Mesodermal cell (in vitro differentiated cells): ENCODE results near the gene M1AP.

Experiments used
- H3K27ac ChIP-seq: 2 replicates; pipeline ENCODE4 v1.7.0; 2013; ENCODE audit warnings: mild to moderate bottlenecking, low read depth, low read length, moderate library complexity; ENCODE audit not compliant: severe bottlenecking
- H3K36me3 ChIP-seq: 2 replicates; pipeline ENCODE4 v1.7.1; 2013; ENCODE audit warnings: mild to moderate bottlenecking, low read length, moderate library complexity; ENCODE audit not compliant: control insufficient read depth, insufficient read depth
- H3K4me1 ChIP-seq: one replicate; pipeline ENCODE4 v1.7.1; 2013; ENCODE audit warnings: mild to moderate bottlenecking, low read length; ENCODE audit not compliant: insufficient read depth, control insufficient read depth, poor library complexity, severe bottlenecking
- H3K4me3 ChIP-seq: 2 replicates; pipeline ENCODE4 v1.7.0; 2013; ENCODE audit warnings: low read length, control low read depth, mild to moderate bottlenecking; ENCODE audit not compliant: insufficient read depth, poor library complexity, severe bottlenecking; ENCODE audit errors: extremely low read depth
- H3K9me3 ChIP-seq: 2 replicates; pipeline ENCODE4 v1.7.1; 2013; ENCODE audit warnings: mild to moderate bottlenecking, low read length, moderate library complexity; ENCODE audit not compliant: control insufficient read depth
- WGBS, 2 experiments: methylation state at CpG; one replicate each; pipeline ENCODE4 v1.1.5; 2013; ENCODE audit warnings: missing lambda C conversion rate in 2 of 2; ENCODE audit not compliant: insufficient coverage in 2 of 2; 5-methylcytosine and 5-hydroxymethylcytosine counted together

The M1AP gene

GRCh38 chr2:74577448-74577847 is 70.7 kb downstream of the M1AP start:
- H3K4me1 ChIP-seq: peaks cover 7% of the 10 kb centered on the region
- no peak overlapping the region for H3K27ac ChIP-seq
- no peak overlapping the region for H3K4me3 ChIP-seq
- no peaks in the 10 kb centered on the region for H3K9me3 ChIP-seq
- WGBS, 2 experiments: 90 to 100% methylated on average over 1 of the region's 2 CpGs
- H3K36me3 ChIP-seq: no peaks in the 10 kb centered on the region

- peaks cover 7% of the 10 kb centered on the region for H3K4me1 ChIP-seq
- H3K4me3 ChIP-seq: no peak overlapping the region
- no peak overlapping the region for H3K27ac ChIP-seq
- H3K9me3 ChIP-seq: no peaks in the 10 kb centered on the region
- H3K36me3 ChIP-seq: no peaks in the 10 kb centered on the region
- no CpG with 5 or more reads among the region's 1 CpG for WGBS, 2 experiments
These were observed 71.3 kb downstream of the M1AP start for GRCh38 chr2:74576863-74577229.

- no peak overlapping the region for H3K27ac ChIP-seq
- WGBS, 2 experiments: 96 to 97% methylated on average over 3 to 4 of the region's 7 CpGs
- H3K4me1 ChIP-seq: peaks cover 7% of the 10 kb centered on the region
- no peaks in the 10 kb centered on the region for H3K36me3 ChIP-seq
- H3K9me3 ChIP-seq: no peaks in the 10 kb centered on the region
- no peak overlapping the region for H3K4me3 ChIP-seq
These were observed 71.8 kb downstream of the M1AP start for GRCh38 chr2:74576211-74576862.

GRCh38 chr2:74575320-74575719 is 72.8 kb downstream of the M1AP start:
- H3K4me1 ChIP-seq: peaks cover 7% of the 10 kb centered on the region
- H3K36me3 ChIP-seq: no peaks in the 10 kb centered on the region
- H3K4me3 ChIP-seq: no peak overlapping the region
- H3K9me3 ChIP-seq: no peaks in the 10 kb centered on the region
- no peak overlapping the region for H3K27ac ChIP-seq
- WGBS, 2 experiments: 82 to 92% methylated on average over 2 to 3 of the region's 4 CpGs

GRCh38 chr2:74573747-74574562 is 74.2 kb downstream of the M1AP start:
- no peak overlapping the region for H3K27ac ChIP-seq
- WGBS, 2 experiments: 69 to 83% methylated on average over 4 to 5 of the region's 7 CpGs
- no peaks in the 10 kb centered on the region for H3K36me3 ChIP-seq
- H3K4me3 ChIP-seq: no peak overlapping the region
- H3K4me1 ChIP-seq: peaks cover 7% of the 10 kb centered on the region
- H3K9me3 ChIP-seq: no peaks in the 10 kb centered on the region

- Histone ChIP-seq H3K4me3 (no peak overlapping the region), H3K36me3 (no peaks in the 10 kb centered on the region), H3K27ac (no peak overlapping the region), H3K9me3 (no peaks in the 10 kb centered on the region), H3K4me1 (peaks cover 7% of the 10 kb centered on the region)
- 86 to 90% methylated on average over 3 of the region's 3 CpGs for WGBS, 2 experiments
These were observed 75.8 kb downstream of the M1AP start for GRCh38 chr2:74572178-74572925.

GRCh38 chr2:74571058-74571457 is 77.1 kb downstream of the M1AP start:
- Histone ChIP-seq H3K36me3 (no peaks in the 10 kb centered on the region), H3K27ac (no peak overlapping the region), H3K9me3 (no peaks in the 10 kb centered on the region), H3K4me1 (no peaks in the 10 kb centered on the region), H3K4me3 (no peak overlapping the region)
- 80 to 86% methylated on average over 1 of the region's 1 CpG for WGBS, 2 experiments

GRCh38 chr2:74569686-74570085 is 78.4 kb downstream of the M1AP start:
- no peak overlapping the region for H3K4me3 ChIP-seq
- no peaks in the 10 kb centered on the region for H3K9me3 ChIP-seq
- H3K36me3 ChIP-seq: no peaks in the 10 kb centered on the region
- WGBS, 2 experiments: 79 to 100% methylated on average over 1 of the region's 1 CpG
- no peak overlapping the region for H3K27ac ChIP-seq
- no peaks in the 10 kb centered on the region for H3K4me1 ChIP-seq

- H3K27ac ChIP-seq: no peak overlapping the region
- no peak overlapping the region for H3K4me3 ChIP-seq
- H3K9me3 ChIP-seq: no peaks in the 10 kb centered on the region
- 79 to 98% methylated on average over 3 to 5 of the region's 5 CpGs for WGBS, 2 experiments
- H3K36me3 ChIP-seq: no peaks in the 10 kb centered on the region
- H3K4me1 ChIP-seq: no peaks in the 10 kb centered on the region
These were observed 80.2 kb downstream of the M1AP start for GRCh38 chr2:74567881-74568280.

- H3K27ac ChIP-seq: no peak overlapping the region
- no peaks in the 10 kb centered on the region for H3K36me3 ChIP-seq
These were observed 81.4 kb downstream of the M1AP start for GRCh38 chr2:74566754-74567085.

More at GRCh38 chr2:74566754-74567085, 81.4 kb downstream of the M1AP start:
- H3K9me3 ChIP-seq: no peaks in the 10 kb centered on the region
- H3K4me3 ChIP-seq: no peak overlapping the region
- no peaks in the 10 kb centered on the region for H3K4me1 ChIP-seq
